Measurements from ENCODE around the gene ZNF74.

GRCh38 chr22:20428496-20429253, 34.7 kb downstream of the ZNF74 start:
- TF ChIP-seq POLR2A (IDR thresholded peaks at IDR 0.05; ENCODE audit: low read depth, low read length) (no peak), POLR2AphosphoS5 (IDR thresholded peaks at IDR 0.05; ENCODE audit: low read depth, low read length) (no peak), TAF1 (IDR thresholded peaks at IDR 0.05; ENCODE audit: borderline replicate concordance, low read depth, low read length) (no peak)

All from GM12892 (cell line).